Brain microvascular endothelial cell (primary cell): ENCODE results near the gene KRTAP9-1.

ENCODE experiments used
- DNase-seq: peaks from one replicate; pipeline ENCODE4 v3.0.0-alpha.2; 2020
- H3K27ac ChIP-seq: fragments of 250-450 bp; sonication (Bioruptor Pico); 2 replicates; pipeline ENCODE4 v1.5.1; 2020; ENCODE audit warnings: mild to moderate bottlenecking, moderate library complexity
- H3K27me3 ChIP-seq: fragments of 250-450 bp; sonication (Bioruptor Pico); replicated peaks from 2 replicates; pipeline ENCODE4 v1.5.1; 2020; ENCODE audit warnings: mild to moderate bottlenecking
- H3K36me3 ChIP-seq: fragments of 250-450 bp; sonication (Bioruptor Pico); replicated peaks from 2 replicates; pipeline ENCODE4 v1.5.1; 2020; ENCODE audit warnings: mild to moderate bottlenecking
- H3K4me3 ChIP-seq: 2 replicates; pipeline ENCODE4 v1.5.1; 2011; ENCODE audit warnings: low read depth, mild to moderate bottlenecking, control low read depth, low read length, moderate library complexity
- CTCF ChIP-seq: IDR thresholded peaks from 2 replicates; pipeline ENCODE4 v1.5.1; 2011; ENCODE audit warnings: low read depth, mild to moderate bottlenecking, moderate library complexity, low read length, control low read depth, inconsistent platforms; ENCODE audit errors: missing control alignments
- in situ Hi-C: cut with HindIII; loops from 2 replicates; pipeline ENCODE4 v1.10.0; 2017; ENCODE audit warnings: low sequenced_read_pairs, low pct_ligation_motif_present

Gene KRTAP9-1

DNA sequence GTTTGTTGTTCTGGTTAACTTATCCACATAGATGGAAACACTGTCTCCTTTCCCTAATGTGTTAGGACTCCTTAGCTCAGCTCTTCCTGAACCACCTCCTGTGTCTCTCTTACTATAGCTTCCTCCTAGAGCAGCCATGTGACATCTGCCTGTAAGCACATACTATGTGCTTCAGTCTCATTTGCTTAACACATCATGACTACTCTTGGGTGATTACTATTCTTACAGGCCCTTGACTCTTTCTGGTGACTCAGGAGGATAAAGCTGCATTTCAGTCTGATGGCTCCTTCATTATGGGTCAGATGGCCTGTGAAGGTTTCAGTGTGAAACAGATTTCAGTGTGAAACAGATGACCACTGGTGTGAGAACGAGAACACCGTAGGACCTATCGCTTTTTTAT lies 11.3 kb upstream of the KRTAP9-1 start:
- H3K36me3 ChIP-seq = no peaks in the 10 kb centered on the region
- TF ChIP-seq CTCF = no peak
- H3K27me3 ChIP-seq = no peaks in the 10 kb centered on the region
- in situ Hi-C loops = no loop called here
- H3K4me3 ChIP-seq = no peak overlapping the region
- no peak overlapping the region for H3K27ac ChIP-seq
- peak; percentile 9 for DNase-seq

- H3K27me3 ChIP-seq = no peaks in the 10 kb centered on the region
- H3K36me3 ChIP-seq = no peaks in the 10 kb centered on the region
- H3K27ac ChIP-seq = no peak overlapping the region
- H3K4me3 ChIP-seq = no peak overlapping the region
- no peak for DNase-seq
- no peak for TF ChIP-seq CTCF
- in situ Hi-C loops = no loop called here
These were observed 10.7 kb upstream of the KRTAP9-1 start for GRCh38 chr17:41178843-41179616.

DNA sequence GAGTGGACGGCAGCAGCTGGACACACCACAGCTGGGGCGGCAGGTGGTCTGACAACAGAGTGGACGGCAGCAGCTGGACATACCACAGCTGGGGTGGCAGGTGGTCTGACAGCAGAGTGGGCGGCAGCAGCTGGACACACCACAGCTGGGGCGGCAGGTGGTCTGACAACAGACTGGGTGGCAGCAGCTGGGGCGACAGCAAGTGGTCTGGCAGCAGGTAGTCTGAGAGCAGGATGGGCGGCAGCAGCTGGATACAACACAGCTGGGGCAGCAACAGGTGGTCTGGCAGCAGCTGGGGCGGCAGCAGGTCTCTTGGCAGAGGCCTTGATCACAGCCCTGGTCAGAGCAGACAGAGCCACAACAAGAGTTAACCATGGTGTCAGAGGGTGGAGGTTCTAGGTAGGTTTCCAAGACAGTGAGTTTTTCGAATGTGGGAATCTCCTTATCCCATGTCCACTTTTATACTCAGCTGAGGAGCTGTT lies 5.2 kb upstream of the KRTAP9-1 start, which contains the start of gene KRTAP4-1:
TSS of gene KRTAP4-1 (minus strand) at position 432 of the 482 bp plus-strand sequence. CDS start at position 375, 57 bp downstream.
- Histone ChIP-seq H3K27me3 (no peaks in the 10 kb centered on the region), H3K4me3 (no peak within 1 kb of the TSS), H3K27ac (no peak within 1 kb of the TSS), H3K36me3 (no peaks in the 10 kb centered on the region)
- TF ChIP-seq CTCF = no peak
- in situ Hi-C loops = no loop called here
- DNase-seq = no peak

GRCh38 chr17:41185001-41185400 lies 4.7 kb upstream of the KRTAP9-1 start:
- Histone ChIP-seq H3K27ac (no peak overlapping the region), H3K36me3 (no peaks in the 10 kb centered on the region), H3K4me3 (no peak overlapping the region), H3K27me3 (no peaks in the 10 kb centered on the region)
- in situ Hi-C loops = no loop called here
- DNase-seq = no peak
- TF ChIP-seq CTCF = no peak

DNA sequence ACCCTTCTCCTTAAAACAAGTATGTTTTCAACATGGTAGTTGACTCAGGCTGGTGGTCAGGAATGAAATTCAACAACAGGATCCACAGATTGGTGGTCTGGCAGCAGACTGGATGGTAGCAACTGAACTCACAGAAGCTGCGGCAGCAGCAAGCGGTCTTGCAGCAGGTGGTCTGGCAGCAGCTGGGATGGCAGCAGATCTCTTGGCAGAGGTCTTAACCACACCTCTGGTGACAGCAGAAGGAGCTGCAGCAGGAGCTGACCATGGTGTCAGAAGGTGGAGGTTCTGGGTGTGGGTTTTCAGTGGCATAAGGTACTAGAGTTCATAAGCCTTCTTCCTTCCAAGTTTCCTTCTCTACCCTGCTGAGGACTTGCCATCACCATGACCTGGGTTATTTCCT lies 2.8 kb upstream of the KRTAP9-1 start:
- Histone ChIP-seq H3K27me3 (no peaks in the 10 kb centered on the region), H3K36me3 (no peaks in the 10 kb centered on the region), H3K27ac (no peak overlapping the region), H3K4me3 (no peak overlapping the region)
- TF ChIP-seq CTCF = no peak
- no peak for DNase-seq
- in situ Hi-C loops = no loop called here
